Endothelial cell of umbilical vein (primary cell): ENCODE results near the gene GYPC. TPM values are rescaled to one million over a fixed set of nuclear protein-coding genes. Genes with fewer than 3 reads are reported as not detected.

Experiments used
- BruUV-seq: library from RNA; stranded (reverse); fragments of 400-500 nt; replicated peaks from 2 replicates; lab custom pipeline; 2021; lab: Mats Ljungman, UMichigan
- CTCF ChIA-PET: fragments of 300-600, 350-600 bp; sonication (Branson Sonifier 250); formaldehyde crosslinking; loops from one replicate; lab custom pipeline; 2021; ENCODE audit warnings: antibody characterized with exemption, inconsistent platforms; lab: Charles Lee
- POLR2A ChIA-PET: fragments of 300-600, 350-600 bp; sonication (Branson Sonifier 250); formaldehyde crosslinking; loops from one replicate; lab custom pipeline; 2021; ENCODE audit warnings: antibody characterized with exemption, inconsistent platforms; lab: Charles Lee
- DNase-seq: peaks from one replicate; pipeline ENCODE4 v3.0.0-alpha.2; 2011; ENCODE audit warnings: low read depth, low spot score
- FAIRE-seq: peaks from 2 replicates; lab custom pipeline; 2011; peaks lifted over from hg19 to GRCh38; lab: Jason Lieb, UNC
- H2AFZ ChIP-seq: 2 replicates; pipeline ENCODE4 v1.6.0; 2012; ENCODE audit warnings: low read depth, low read length, control low read depth, inconsistent platforms
- H3K27ac ChIP-seq: 2 replicates; pipeline ENCODE4 v1.5.1; 2011; ENCODE audit warnings: low read depth, mild to moderate bottlenecking, control low read depth, low read length, moderate library complexity; ENCODE audit not compliant: insufficient read depth
- H3K27me3 ChIP-seq, 2 experiments: 2 replicates each; pipeline versions ENCODE4 v1.6.0 to v1.6.1; 2011; ENCODE audit warnings: low read length in 2 of 2, mixed read lengths in 1 of 2; ENCODE audit not compliant: control insufficient read depth in 2 of 2, insufficient read depth in 2 of 2
- H3K36me3 ChIP-seq, 2 experiments: 2 replicates in 1 of 2; 3 replicates in 1 of 2; pipeline ENCODE4 v1.5.1; 2011; ENCODE audit warnings: low read length in 2 of 2, mild to moderate bottlenecking in 1 of 2, moderate library complexity in 1 of 2; ENCODE audit not compliant: control insufficient read depth in 2 of 2, insufficient read depth in 2 of 2; ENCODE audit errors: extremely low read depth in 1 of 2
- H3K4me1 ChIP-seq: 3 replicates; pipeline ENCODE4 v1.5.1; 2011; ENCODE audit warnings: mild to moderate bottlenecking, low read length; ENCODE audit not compliant: control insufficient read depth, insufficient read depth; ENCODE audit errors: extremely low read depth
- H3K4me2 ChIP-seq: 2 replicates; pipeline ENCODE4 v1.6.1; 2011; ENCODE audit warnings: low read length, control low read depth, mixed read lengths; ENCODE audit not compliant: insufficient read depth
- H3K4me3 ChIP-seq, 3 experiments: fragments of 200-600 bp in 1 of 3; sonication (generic), shearing (Covaris generic) in 1 of 3; replicated peaks in 1 of 3; 2 replicates each; pipeline ENCODE4 v1.5.1; 2011 to 2016; ENCODE audit warnings: control low read depth in 3 of 3, low read length in 3 of 3, mild to moderate bottlenecking in 2 of 3, inconsistent platforms in 1 of 3, low read depth in 1 of 3, moderate library complexity in 1 of 3; ENCODE audit not compliant: insufficient read depth in 1 of 3
- H3K79me2 ChIP-seq: 2 replicates; pipeline ENCODE4 v1.6.0; 2012; ENCODE audit warnings: low read length, inconsistent platforms; ENCODE audit not compliant: control insufficient read depth, insufficient read depth
- H3K9ac ChIP-seq: replicated peaks from 2 replicates; pipeline ENCODE3; 2011; ENCODE audit warnings: low read length, control low read depth; ENCODE audit not compliant: insufficient read depth; ENCODE audit errors: extremely low read depth
- H3K9me1 ChIP-seq: replicated peaks from 3 replicates; pipeline ENCODE4 v1.6.0; 2011; ENCODE audit warnings: mild to moderate bottlenecking, low read length; ENCODE audit not compliant: control insufficient read depth, insufficient read depth; ENCODE audit errors: extremely low read depth
- H3K9me3 ChIP-seq: replicated peaks from 2 replicates; pipeline ENCODE4 v1.5.1; 2012; ENCODE audit warnings: low read length, inconsistent platforms; ENCODE audit not compliant: control insufficient read depth, insufficient read depth
- H4K20me1 ChIP-seq: replicated peaks from 2 replicates; pipeline ENCODE3; 2011; ENCODE audit warnings: mild to moderate bottlenecking, low read length; ENCODE audit not compliant: control insufficient read depth, insufficient read depth; ENCODE audit errors: extremely low read depth
- EZH2 ChIP-seq: IDR thresholded peaks from 2 replicates; pipeline ENCODE4 v1.6.1; 2012; ENCODE audit warnings: borderline replicate concordance, low read depth, mild to moderate bottlenecking, moderate library complexity, low read length, inconsistent platforms; ENCODE audit not compliant: severe bottlenecking
- FOS ChIP-seq: IDR thresholded peaks from 2 replicates; pipeline ENCODE4 v1.6.1; 2011; ENCODE audit warnings: mild to moderate bottlenecking, low read length, moderate library complexity, borderline replicate concordance; ENCODE audit not compliant: insufficient read depth
- GATA2 ChIP-seq: IDR thresholded peaks from 2 replicates; pipeline ENCODE4 v1.7.0; 2011; ENCODE audit warnings: low read depth, mild to moderate bottlenecking, moderate library complexity, mixed read lengths, low read length; ENCODE audit not compliant: insufficient read length, insufficient read depth
- JUN ChIP-seq: IDR thresholded peaks from 2 replicates; pipeline ENCODE4 v1.6.1; 2011; ENCODE audit warnings: borderline replicate concordance, low read depth; ENCODE audit not compliant: insufficient read length, insufficient read depth
- MYC ChIP-seq: IDR thresholded peaks from one replicate; pipeline ENCODE4 v1.6.1; 2011; ENCODE audit warnings: mild to moderate bottlenecking, low read depth, low read length
- POLR2A ChIP-seq: IDR thresholded peaks from 2 replicates; pipeline ENCODE4 v1.6.1; 2012; ENCODE audit warnings: low read depth, mild to moderate bottlenecking, control low read depth, low read length
- POLR2AphosphoS5 ChIP-seq: IDR thresholded peaks from 2 replicates; pipeline ENCODE4 v1.6.1; 2012; ENCODE audit warnings: low read depth, mild to moderate bottlenecking, control low read depth, low read length, moderate library complexity; ENCODE audit not compliant: insufficient read depth
- dilution Hi-C: fragments of 300-500 bp; cut with MboI; formaldehyde crosslinking; loops from one replicate; pipeline ENCODE4 v1.15.0; 2019; ENCODE audit warnings: low sequenced_read_pairs; ENCODE audit not compliant: extremely low pct_ligation_motif_present
- intact Hi-C: fragments of 100-400 bp; cut with micrococcal nuclease; formaldehyde crosslinking; loops from one replicate; pipeline ENCODE4 v1.10.0; 2022
- polyA plus RNA-seq, 4 experiments: library from polyadenylated mRNA; depleted of rRNA in 3 of 4; stranded (reverse) in 3 of 4; unstranded in 1 of 4; fragments of >200 nt; gene quantifications; 2 replicates each; pipeline versions ENCODE4 v1.2.1 to v1.2.3, GENCODE V29; 2011 to 2012; ENCODE audit warnings: missing spikeins in 1 of 4
- total RNA-seq: library from RNA; stranded (reverse); gene quantifications from 2 replicates; pipeline ENCODE4 v1.2.3, GENCODE V29; 2021
- TF ChIP-seq, protein P1 (sequence below), 2 donors: IDR thresholded peaks; 1 replicate in 1 of 2; 2 replicates in 1 of 2; pipeline ENCODE4 v1.5.1; 2011; ENCODE audit warnings: low read length in 2 of 2, mild to moderate bottlenecking in 2 of 2, moderate library complexity in 2 of 2, control low read depth in 1 of 2, inconsistent platforms in 1 of 2, low read depth in 1 of 2; ENCODE audit not compliant: insufficient read depth in 1 of 2; ENCODE audit errors: extremely low read depth in 1 of 2
- TF ChIP-seq, protein P2 (sequence below): IDR thresholded peaks from 2 replicates; pipeline ENCODE4 v1.6.1; 2011; ENCODE audit not compliant: insufficient read depth, insufficient read length

Gene GYPC
- total and polyA plus RNA-seq, 2 donors (not counting 3 experiments of a cell fraction or from before 2014, with no cell fraction given): 3.5 to 13.3 TPM

DNA sequence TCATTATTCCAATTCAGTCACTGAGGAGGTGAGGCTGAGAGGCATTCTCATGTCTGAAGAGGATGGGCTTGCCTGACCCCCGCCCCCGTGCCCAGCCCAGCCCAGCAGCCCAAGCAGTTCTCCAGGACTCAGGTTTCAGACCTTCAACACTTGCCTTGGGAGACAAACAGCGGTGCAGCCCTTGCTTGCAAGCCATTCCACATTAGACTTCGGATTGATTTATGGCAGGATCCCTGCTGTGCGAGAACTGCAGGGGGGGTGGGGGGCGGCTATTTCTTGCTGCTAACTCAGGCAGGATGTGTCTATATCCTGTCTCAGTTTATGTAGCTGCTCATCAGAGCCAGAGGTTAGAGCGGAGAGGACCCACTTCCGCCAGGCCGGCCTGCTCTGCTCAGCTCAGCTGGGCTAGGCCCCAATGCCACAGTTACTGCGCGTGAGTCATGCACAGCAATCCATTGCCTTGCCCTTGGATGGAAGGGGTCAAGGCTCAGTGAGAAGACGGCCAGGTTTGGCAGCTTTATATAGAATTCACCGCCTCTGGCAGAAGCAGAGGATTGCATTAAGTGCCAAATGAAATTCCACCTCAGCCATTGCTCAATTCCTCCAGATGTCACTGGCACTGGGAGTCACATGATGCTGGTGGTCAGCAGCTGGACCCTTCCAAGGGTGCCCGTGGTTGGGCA lies 1.8 kb downstream of the GYPC start:
- ChIA-PET CTCF (interaction anchor here (1.2 to 1.3 kb wide), 2 partner anchors 119 to 314 kb away, joined by 3 to 4 read pairs; no protein-coding TSS in a partner anchor), POLR2A (no interaction called here)
- Histone ChIP-seq H3K27ac (peak overlapping the region; percentile 47), H3K27me3 (no peaks in the 10 kb centered on the region), H3K4me2 (peak overlapping the region; percentile 12), H3K36me3 (no peaks in the 10 kb centered on the region), H3K9me1 (no peaks in the 10 kb centered on the region), H3K4me1 (peaks cover 28% of the 10 kb centered on the region), H4K20me1 (no peaks in the 10 kb centered on the region), H3K9ac (no peak overlapping the region), H3K9me3 (no peaks in the 10 kb centered on the region), H3K79me2 (no peaks in the 10 kb centered on the region), H2AFZ (no peak overlapping the region), H3K4me3 (no peak overlapping the region)
- peak; percentile 67 for FAIRE-seq
- DNase-seq: peak; percentile 73
- dilution Hi-C loops (no loop called here), intact Hi-C loops (loop anchor here (5.0 kb wide), 2 partner anchors 120 to 405 kb away; no protein-coding TSS in a partner anchor)
- TF ChIP-seq POLR2AphosphoS5 (peak; percentile 60), POLR2A (no peak), FOS (peak; percentile 52), JUN (peak; percentile 63)
- BruUV-seq: no TSS peak

GRCh38 chr2:126658319-126658904 lies 2.5 kb downstream of the GYPC start:
- H4K20me1 ChIP-seq: no peaks in the 10 kb centered on the region
- H3K9me1 ChIP-seq: no peaks in the 10 kb centered on the region
- H3K79me2 ChIP-seq: no peaks in the 10 kb centered on the region
- H3K27me3 ChIP-seq: no peaks in the 10 kb centered on the region
- no TSS peak for BruUV-seq
- H3K4me1 ChIP-seq: peaks cover 28% of the 10 kb centered on the region
- H3K36me3 ChIP-seq: no peaks in the 10 kb centered on the region
- peak overlapping the region; percentile 47 for H3K27ac ChIP-seq
- no peak overlapping the region for H2AFZ ChIP-seq
- FAIRE-seq (no peak), DNase-seq (no peak)
- CTCF ChIA-PET: interaction anchor here (1.3 kb wide), 1 partner anchor 313 kb away, joined by 3 read pairs; no protein-coding TSS in a partner anchor
- no peak overlapping the region for H3K4me3 ChIP-seq
- TF ChIP-seq GATA2: no peak
- TF ChIP-seq JUN: no peak
- TF ChIP-seq MYC: no peak
- TF ChIP-seq FOS: no peak
- TF ChIP-seq POLR2AphosphoS5: no peak
- TF ChIP-seq, protein P1, sequence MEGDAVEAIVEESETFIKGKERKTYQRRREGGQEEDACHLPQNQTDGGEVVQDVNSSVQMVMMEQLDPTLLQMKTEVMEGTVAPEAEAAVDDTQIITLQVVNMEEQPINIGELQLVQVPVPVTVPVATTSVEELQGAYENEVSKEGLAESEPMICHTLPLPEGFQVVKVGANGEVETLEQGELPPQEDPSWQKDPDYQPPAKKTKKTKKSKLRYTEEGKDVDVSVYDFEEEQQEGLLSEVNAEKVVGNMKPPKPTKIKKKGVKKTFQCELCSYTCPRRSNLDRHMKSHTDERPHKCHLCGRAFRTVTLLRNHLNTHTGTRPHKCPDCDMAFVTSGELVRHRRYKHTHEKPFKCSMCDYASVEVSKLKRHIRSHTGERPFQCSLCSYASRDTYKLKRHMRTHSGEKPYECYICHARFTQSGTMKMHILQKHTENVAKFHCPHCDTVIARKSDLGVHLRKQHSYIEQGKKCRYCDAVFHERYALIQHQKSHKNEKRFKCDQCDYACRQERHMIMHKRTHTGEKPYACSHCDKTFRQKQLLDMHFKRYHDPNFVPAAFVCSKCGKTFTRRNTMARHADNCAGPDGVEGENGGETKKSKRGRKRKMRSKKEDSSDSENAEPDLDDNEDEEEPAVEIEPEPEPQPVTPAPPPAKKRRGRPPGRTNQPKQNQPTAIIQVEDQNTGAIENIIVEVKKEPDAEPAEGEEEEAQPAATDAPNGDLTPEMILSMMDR (IDR thresholded peaks at IDR 0.05; ENCODE audit: extremely low read depth in 1 of 2, insufficient read depth in 1 of 2, low read depth in 1 of 2, low read length in 2 of 2): no peak
- TF ChIP-seq, protein P2, sequence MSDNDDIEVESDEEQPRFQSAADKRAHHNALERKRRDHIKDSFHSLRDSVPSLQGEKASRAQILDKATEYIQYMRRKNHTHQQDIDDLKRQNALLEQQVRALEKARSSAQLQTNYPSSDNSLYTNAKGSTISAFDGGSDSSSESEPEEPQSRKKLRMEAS: no peak
- TF ChIP-seq EZH2: no peak
- no peak for TF ChIP-seq POLR2A
- dilution Hi-C loops (no loop called here), intact Hi-C loops (loop anchor here (5.0 kb wide), 2 partner anchors 119 to 404 kb away; no protein-coding TSS in a partner anchor)
- POLR2A ChIA-PET: no interaction called here
- no peak overlapping the region for H3K9ac ChIP-seq
- H3K4me2 ChIP-seq: peak overlapping the region; percentile 12
- no peaks in the 10 kb centered on the region for H3K9me3 ChIP-seq
